Activated CD4-positive, CD25-positive, alpha-beta regulatory T cell (primary cell): Measurements from ENCODE around the gene CATSPERD.

Source experiments
- DNase-seq, 4 experiments: peaks; one replicate each; lab custom pipeline; 2025; lab: John Stamatoyannopoulos, UW

Gene CATSPERD

DNA sequence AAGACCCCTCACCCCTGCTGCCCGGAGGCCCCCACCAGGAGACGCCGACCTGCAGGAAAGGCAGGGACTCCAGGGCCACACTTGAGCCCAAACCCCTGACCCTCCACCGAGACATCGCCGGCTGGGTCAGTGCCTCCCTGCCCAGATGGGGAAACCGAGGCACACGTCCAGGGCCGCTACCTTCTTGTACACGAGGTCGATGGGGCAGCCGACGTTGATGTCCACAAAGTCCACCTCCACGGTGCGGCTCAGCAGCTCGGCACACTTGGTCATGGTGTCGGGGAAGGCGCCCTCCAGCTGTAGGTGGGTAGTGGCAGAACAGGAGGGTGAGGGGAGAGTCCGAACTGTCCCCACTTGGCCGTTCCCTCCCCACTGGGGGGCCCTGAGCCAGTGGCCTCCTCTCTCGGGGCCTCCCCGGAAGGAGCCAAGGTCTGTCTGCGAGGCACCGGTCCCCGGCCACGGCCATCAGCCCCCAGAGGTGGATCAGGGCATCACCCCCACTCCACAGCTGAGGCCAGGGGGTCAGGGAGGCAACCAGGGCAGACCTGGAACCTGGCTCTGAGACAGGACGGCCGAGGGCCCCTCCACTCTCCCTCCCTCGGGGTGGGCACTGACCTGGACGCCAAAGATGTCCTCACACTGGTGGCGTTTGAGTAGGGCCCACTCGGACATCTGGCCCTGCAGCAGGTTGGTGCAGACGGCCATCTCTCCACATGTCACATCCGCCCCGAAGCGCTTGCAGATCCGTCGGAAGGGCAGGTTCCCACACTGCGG, 67.2 kb downstream of the CATSPERD start:
- no peak for DNase-seq

GRCh38 chr19:5788422-5788821, 68.0 kb downstream of the CATSPERD start:
- no peak for DNase-seq

GRCh38 chr19:5789351-5789761, 68.9 kb downstream of the CATSPERD start:
- no peak for DNase-seq

DNA sequence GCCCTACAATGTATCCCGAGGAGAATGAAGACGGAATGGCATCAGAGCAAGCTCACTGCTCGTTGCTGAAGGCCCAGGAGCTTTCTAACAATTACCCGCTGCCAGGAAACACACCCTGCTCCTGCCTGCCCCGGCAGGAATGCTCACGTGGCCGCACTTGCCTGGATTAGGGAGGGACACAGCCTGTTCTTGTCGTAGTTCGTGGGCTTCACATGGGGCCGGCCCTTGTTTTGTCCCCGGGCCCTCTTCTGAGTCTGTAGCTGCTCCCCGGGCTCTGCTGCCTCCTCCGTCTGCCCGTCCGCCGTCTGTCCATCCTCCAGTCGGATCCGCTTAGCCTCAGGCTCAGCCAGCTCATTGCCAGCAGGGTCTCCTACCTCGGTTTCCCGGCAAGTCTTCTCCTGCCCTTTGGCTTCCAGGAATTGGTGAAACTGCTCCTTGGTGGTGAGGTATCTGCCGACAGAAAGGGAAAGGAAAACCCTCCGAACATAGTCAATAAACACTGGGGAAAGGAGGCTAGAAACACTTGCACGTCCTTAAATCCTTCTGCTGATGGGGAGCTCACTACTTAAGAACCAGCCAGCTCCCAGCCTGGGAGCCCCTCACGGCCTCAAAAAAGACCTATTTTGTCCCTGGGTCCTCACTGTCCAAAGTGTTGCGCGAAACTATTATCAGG, 69.6 kb downstream of the CATSPERD start:
- DNase-seq: no peak

DNA sequence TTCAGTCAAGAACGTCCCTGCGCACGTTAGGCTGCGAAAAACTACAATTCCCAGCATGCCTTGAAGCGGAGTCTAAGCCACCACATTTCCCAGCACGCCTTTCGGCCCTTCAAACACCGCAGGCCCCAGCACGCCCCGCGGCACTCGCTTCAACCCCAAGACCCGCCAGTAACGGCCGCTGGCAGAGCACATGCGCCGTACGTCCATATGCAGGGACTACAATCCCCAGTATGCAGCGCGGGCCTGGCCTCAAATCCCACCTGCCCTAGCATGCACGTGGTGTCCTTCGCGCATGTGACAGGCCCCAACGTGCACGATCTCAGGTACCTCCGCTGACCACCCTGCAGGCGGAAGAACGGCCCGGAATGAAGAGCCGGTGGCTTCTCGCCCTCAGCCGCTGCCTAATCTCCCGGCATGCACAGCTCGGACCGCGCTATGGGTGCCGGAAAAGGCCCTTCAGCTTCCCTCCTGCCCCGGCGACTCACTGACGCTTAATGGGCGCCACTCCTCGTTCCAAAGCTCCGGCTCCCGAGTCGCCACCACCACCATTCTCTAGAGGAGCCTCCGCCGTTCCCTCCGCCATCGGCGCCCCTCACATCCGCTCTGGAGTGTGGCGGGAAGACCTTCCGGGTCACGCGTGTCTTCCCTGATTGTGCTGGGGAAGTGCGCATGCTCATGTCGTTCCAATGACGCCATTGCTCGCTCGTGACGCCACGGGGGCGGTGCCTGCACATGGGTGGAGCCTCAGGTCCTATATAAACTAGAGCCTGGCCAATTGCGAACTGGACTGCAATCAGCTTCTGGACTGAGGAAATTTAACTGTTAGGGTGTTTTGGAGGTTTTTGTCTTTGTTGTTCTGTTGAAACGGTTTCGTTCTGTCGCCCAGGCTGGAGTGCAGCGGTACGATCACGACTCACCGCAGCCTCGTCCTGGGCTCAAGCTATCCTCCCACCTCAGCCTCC, 70.4 kb downstream of the CATSPERD start, which contains the start of gene DUS3L:
DUS3L (minus strand) TSS at position 605 of the 962 bp plus-strand sequence; CDS start at position 583, 22 bp downstream.
- peak; percentile 90 to 95 (median 91) for DNase-seq

DNA sequence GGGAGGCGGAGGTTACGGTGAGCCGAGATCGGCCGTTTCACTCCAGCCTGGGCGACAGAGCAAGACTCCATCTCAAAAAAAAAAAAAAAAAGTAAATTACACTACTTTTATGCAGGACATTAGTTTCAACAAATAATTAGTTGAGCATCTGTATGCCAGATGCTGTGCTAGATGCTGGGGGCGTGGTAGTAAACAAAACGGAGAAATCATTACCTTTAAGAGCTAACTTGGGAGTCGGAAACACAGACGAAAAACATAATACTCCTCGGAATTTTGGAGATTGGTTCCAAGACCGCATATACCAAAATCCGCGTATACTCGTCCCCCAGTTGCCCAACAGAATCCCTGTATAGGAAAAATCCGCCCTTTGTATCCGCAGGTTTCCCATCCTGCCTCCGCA, 71.8 kb downstream of the CATSPERD start:
- DNase-seq: no peak

DNA sequence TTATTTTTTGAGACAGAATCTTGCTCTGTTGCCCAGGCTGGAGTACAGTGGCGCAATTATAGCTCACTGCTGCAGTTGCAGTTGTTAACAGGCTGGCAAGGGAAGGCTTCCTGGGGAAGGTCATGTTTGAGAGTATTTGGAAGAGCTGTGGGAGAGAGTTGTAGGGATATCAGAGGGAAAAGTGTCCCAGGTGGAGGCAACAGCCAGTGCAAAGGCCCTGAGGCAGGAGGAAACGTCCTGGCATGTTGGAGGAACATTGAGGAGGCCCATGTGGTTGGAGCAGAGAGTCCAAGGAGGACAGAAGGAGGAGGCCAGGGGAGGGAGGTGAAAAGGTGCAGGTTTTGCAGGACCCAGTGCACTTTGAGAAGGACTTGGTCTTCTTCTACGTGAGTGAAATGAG, 72.8 kb downstream of the CATSPERD start:
- DNase-seq: no peak

GRCh38 chr19:5795382-5795919, 75.0 kb downstream of the CATSPERD start:
- no peak for DNase-seq

DNA sequence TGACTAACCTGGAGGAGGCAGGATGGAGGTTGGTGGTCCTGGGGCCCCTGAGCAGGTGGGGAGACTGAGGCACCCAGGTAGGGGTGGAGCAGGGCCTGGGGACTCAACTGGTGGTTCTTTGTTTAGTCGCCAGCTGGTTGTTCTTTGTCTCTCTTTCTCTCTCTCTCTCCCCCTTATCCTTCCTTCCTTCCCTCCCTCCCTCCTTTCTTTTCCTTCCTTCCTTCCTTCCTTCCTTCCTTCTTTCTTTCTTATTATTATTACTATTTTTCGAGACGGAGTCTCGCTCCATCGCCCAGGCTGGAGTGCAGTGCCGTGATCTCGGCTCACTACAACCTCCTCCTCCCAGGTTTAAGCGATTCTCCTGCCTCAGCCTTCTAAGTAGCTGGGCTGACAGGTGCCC, 77.8 kb downstream of the CATSPERD start:
- DNase-seq: no peak

- DNase-seq: no peak
Measured at GRCh38 chr19:5799247-5800241, 79.1 kb downstream of the CATSPERD start.

DNA sequence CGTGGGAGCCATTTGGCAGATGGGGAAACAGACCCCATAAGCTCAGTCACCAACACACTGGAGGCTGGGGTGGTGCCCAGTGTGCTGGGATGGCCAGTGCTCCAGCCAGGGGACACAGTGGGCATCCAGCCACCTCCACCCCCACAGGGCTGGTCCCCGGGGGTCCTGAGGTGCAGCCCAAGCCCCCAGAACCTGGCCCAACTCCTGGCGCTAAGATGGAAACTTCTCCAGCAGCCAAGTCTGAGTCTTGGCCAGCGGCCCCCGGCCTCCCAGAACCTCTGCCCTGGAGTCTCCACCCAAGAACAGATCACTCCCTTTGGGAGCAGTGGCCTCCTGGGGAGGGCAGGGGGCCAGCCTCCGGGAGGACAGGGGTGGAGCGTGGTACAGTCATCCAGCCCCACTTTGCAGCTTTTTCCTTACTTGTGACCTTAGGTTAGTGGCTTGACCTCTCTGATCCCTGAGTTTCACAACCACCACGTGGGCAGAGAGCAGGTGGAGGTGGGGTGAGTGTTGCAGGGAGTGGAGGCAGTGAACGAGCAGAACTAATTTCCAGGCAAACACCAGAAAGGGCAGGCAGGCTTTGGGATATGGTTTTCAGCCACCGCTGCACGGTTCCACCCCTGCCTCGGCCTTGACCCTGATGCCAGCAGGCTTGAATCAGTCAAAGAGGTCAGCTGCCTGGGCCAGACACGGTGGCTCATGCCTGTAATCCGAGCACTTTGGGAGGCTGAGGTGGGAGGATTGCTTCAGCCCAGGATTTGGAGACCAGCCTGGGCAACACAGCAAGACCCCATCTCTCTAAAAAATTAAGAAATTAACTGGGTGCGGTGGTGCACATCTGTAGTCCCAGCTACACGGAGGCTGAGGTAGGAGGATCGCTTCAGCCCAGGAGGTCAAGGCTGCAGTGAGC, 80.2 kb downstream of the CATSPERD start:
- DNase-seq: no peak

DNA sequence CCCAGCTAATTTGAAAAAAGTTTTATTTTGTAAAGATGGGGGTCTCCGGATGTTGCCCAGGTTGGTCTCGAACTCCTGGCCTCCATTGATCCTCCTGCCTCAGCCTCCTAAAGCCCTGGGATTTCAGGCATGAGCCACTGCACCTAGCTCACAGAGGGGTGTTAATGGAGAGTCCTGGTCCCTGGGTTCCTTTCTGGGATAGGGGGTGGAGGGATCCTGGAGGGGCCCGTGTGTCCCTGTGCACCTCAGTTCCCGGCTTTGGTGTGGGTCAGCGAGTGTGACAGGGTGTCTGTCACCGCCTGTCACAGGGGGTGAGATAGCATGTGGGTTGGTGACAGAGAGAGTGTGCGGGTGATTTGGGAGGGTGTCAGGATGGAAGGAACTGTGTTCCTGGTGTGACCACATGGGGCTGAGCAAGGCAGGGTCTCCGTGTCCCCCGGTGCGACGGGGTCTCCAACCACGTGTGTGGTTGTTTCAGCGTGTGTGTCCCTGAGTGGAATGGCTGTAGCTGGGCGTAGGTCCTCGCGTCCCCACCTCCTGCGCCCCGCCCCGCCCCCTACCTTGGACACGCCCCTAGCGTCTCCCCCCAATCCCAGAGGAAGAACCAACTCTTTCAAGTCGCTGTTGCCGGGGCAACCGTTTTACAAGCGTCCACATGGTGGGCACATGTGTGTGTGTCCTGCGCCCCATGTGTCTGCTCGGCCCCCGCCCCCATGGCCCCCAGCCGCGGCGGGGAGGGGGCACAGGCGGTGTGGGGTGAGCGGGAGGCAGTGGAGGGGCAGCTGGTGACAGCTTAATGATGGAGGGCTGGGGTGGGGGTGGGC, 81.6 kb downstream of the CATSPERD start:
- no peak for DNase-seq

- DNase-seq: no peak
Measured at GRCh38 chr19:5803441-5803751, 83.0 kb downstream of the CATSPERD start.

- DNase-seq: peak; percentile 74 to 89 (median 82)
Measured at GRCh38 chr19:5803752-5804515, 83.5 kb downstream of the CATSPERD start.

DNA sequence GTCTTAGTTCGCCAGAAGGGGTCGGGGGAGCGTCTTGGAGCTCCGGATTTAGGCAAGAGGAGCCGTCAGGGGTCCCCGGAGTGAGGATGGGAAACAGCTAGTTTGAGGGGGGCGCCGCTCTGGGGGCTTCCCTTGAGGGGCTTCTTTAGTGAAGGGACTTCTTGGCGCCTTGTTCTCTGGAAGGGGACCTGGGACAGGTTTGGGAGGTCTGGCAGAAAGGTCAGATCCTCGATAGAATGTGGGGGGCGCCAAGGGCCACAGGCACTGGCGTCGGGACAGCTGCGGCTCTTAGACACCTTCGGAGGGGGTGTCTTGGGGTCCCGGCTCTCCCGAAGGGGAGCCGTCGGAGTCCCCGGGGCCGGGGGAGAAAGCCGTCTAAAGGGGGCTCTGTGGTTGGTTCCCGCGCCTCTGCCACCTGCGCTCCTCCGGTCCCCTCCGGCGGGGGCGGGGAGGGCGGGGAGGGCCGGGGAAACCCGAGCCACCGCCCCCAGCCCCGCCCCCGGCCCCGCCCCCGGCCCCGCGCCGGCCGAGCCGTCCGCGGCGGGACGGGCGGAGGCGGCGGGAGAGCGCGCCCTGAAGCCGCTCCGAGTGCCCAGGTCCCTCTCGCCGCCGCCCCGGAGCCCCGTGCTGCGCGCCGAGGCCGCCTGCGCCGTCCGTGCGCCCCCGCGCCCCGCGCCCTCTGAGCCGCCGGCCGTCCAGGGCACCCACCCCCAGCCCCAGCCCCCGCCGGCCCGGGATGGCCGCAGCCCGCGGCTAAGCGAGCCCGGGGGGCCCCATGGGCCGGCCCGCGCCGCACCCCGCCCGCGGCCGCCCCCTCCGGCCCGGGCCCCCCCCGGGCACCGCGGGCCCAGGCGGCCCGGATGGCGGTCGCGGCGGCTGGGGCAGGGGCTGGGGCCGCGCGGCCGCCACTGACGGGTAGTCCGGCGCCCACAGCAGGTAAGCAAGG, 84.4 kb downstream of the CATSPERD start, which contains the start of gene NRTN:
NRTN (plus strand) TSS at position 552 of the 946 bp plus-strand sequence. CDS start 19,099 bp downstream, outside the sequence.
- DNase-seq: peak in 2 of 4 experiments; percentile 26 to 29

- peak in 3 of 4 experiments; percentile 34 to 56 (median 39) for DNase-seq
Measured at GRCh38 chr19:5805462-5806132, 85.2 kb downstream of the CATSPERD start.
